Fibroblast of skin of right quadriceps (primary cell): ENCODE results near the gene OTULINL.

Experiments
- DNase-seq: peaks from one replicate; pipeline ENCODE4 v3.0.0-alpha.2; 2013

OTULINL gene

DNA sequence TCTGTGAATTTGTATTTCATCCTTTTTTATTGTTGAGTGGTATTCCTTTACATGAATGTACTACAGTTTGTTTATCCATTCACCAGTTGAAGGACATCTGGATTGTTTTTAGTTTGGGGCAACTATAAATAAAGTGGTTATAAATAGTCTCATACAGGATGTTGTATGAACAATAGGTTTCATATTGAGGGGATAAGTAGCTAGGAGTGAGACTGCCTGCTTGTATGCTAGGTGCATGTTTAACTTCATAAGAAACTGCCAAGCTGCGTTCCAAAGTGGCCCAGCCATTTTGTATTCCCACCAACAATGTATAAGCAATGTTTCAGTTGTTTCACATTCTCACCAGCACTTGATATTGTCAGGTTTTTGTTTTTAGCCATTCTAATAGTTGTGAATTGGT is 21.5 kb downstream of the OTULINL start:
- DNase-seq: no peak

DNA sequence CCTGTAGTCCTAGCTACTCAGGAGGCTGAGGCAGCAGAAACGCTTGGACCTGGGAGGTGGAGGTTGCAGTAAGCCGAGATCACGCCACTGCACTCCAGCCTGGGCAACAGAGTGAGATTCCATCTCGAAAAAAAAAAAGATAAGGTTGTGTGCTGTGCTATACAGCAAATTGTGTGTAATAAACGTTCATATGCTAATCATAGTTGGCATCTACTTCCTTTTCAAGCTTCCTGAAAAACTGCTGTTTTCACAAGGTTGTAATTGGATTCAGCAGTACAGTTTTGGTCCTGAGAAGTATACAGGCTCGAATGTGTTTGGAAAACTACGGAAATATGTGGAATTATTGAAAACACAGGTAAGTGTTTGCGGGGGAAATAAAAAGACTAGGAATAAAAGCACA is 25.5 kb downstream of the OTULINL start:
- no peak for DNase-seq

DNA sequence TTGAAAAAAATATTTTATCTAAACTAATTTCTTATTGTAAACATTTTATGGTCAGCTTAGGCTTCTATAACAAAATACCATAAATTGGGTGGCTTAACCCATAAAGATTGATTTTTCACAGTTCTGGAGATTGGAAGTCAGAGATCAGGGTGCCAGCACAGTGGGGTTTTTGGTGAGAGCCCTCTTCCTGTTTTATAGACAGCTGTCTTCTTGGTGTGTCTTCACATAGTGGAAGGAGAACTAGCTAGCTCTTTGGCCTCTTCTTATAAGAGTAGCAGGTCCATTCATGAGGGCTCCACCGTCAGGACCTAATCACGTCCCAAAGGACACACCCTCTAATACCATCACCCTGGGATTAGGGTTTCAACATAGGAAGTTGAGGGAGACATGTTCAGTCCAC is 26.6 kb downstream of the OTULINL start:
- no peak for DNase-seq

DNA sequence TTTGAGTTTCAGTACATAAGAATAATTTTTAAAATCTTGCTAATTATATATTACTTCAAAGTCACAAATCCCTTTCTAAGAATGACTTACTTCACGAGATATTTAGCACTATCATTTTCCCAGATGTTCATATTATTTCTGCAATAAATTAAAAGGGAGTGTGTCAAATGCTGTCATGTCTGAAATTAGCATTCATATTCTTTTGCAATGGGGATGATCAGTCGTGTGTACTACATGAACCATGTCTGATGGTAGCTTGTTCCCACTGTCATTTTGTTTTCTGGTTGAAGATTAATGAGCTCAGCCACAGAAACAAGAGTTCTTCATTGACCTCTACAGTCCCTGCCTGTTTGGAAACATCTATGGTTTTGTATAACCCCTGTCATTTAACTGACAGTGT is 30.1 kb downstream of the OTULINL start:
- DNase-seq: no peak

DNA sequence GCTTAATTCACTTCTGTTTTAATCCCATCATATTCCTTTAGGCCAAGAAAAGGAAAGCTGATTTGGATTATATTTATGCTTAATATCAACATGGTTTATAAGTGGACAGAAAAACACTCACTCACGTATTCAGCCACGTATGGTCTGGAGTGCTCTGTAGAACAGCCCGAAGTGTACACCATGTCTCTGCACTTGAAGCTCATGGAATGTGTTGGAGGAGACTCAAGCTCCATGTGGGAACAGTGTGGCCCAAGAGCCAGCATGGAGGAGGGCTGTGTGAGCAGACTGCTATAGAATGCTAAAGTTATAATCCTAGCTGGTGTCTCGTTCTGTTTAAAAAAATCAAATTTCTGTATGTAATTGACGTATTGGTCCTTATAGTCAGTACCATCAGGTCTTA is 32.9 kb downstream of the OTULINL start:
- DNase-seq: no peak

DNA sequence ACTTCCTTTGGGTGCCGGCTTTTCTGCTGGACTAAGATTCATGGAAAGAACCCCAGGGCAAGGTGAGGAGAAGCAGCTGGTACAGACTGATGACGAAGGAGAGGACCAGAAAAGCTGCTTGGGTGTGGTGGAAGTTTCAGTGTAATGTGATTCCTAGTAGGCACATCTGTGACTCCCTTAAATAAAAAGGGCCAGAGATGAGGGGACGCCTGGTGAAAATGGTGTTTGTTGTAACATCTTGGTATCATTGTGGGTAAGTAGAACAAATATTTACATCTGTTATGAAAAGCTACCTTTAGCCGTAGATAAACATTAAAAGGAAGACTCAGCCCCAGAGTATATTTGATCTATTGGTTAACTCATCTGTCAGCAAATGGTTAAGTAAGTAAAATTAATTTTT is 33.8 kb downstream of the OTULINL start:
- no peak for DNase-seq

DNA sequence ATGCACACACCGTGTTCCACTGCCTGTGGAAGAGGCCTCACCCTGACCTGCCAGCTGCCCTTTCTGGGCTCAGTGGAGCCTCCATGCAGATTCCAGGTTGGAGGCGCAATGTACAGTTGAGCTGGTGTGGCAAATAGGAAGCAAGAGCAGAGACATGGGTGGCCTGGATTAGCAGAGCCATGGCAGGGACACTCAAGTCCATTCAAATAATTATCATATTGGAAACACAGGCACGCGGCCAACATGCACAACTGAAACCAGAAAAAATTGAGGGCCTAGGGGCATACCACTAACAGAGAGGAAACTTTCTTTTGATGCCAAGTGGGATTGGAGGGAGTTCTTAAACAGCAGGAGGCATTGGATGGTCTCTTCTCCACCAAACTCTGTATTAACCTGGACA is 35.8 kb downstream of the OTULINL start:
- DNase-seq: no peak

DNA sequence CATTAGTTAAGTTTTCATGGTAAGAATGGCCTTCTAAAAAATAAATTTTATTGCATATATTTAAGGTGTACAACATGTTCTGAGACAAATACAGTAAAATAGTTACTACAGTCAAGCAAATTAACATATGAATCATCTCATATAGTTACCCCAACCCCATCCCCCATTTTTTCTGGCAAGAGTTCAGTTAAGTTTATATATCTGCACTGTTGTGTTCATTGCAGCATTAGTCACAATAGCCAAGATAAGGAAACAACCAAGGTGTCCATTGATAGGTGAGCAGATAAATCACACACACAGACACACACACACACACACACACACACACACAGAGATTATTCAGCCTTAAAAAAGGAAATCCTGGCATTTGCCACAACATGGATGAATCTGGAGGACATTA is 45.7 kb downstream of the OTULINL start:
- no peak for DNase-seq

DNA sequence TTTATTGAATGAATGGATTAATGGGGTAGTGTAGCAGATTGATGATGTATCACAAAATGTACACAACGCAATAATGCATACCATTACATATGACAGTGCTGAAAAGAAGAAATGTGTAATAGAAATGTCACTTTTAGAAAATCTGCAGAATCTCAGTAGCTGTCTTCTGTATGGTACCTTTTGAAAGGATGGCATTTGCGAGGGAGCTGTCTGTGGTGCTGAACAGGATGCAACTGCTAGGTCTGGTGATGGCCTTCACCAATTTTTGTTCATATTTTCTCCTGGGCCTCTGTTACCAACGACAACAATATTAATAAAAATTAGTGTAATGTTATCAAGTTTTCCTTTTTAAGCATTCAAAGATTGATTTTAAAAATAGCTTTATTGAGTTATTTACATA is 46.8 kb downstream of the OTULINL start:
- DNase-seq: peak; percentile 59

DNA sequence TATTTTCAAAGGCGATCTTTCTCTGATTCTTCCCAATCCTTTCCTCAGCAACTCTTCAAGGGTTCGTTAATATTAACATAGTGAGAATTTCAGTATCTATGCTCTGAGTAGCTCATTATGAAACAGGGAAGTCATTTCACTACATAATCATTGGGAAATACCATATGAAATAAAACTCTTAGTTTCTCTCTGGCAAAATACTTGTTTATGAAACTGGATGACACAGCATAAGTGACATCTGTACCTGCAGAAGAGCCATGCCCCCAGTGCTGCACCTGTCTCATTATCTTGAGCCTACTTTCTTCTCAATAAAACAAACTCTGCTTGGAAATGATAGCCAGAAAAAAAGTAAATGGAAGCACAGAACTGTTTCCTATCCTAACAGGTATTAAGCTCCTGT is 49.1 kb downstream of the OTULINL start:
- DNase-seq: no peak

DNA sequence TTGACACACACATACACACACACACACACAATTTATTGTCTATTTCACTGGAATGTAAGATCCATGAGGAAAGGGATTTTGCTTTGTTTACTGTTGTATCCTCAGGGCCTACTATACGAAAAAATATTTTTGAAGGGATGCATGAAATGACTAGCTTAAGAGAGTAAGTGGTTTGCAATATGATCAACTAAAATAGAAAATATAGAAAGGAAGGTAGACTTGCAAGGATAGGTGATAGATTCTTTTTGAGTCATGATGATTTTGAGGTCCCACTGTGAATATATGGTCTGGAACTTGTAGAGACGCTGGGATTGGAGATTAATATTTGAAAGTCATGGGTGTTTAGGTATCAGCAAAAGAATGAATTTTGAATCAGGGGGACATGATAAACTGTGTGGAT is 54.1 kb downstream of the OTULINL start:
- DNase-seq: no peak

DNA sequence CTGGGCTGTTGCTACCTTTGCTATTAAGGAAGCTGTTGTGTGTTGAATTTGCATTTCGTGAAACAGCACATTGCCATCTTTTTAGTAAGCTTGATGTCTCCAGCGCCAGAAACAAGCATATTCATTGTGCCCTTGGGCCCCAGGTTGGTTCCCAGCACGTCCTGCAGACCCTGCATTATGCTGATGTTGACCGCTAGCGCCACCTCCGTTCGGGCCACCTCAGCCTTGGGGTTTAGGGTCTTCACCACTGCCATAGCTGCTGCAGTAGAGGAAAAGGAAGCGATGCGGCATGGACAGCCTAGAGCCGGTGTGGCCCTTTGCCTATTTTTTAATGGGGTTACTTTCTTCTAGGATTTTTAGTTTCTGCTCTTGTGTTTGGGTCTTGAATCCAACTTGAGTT is 59.2 kb downstream of the OTULINL start:
- no peak for DNase-seq

DNA sequence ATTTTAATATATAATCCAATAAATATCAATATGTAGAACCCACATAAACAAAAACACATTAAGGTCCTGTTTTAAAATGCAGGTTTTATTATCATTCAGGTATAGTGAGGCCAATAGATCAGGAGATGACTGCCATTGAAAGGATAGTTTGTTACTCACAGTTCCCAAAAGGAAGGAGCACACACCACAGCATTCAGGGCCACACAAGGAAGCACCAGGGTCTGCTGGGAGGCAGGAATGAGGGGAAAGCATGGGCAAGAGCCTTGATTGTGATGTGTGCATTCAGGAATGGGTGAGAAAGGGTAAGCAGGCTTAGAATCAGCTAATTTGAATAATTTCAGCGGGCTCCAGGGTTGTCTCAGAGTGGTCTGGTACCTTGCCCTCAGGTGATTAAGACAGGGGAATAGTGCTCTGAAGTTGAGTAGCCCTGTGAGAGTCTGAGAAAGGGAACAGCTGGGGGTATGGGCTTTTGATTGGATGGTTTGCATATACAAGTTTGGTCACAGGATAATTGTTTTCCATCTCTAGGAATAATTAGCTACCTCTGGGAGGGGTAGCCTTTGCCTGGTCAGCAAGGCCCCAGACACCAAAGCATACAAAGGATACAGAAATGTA is 63.1 kb downstream of the OTULINL start:
- DNase-seq: no peak

DNA sequence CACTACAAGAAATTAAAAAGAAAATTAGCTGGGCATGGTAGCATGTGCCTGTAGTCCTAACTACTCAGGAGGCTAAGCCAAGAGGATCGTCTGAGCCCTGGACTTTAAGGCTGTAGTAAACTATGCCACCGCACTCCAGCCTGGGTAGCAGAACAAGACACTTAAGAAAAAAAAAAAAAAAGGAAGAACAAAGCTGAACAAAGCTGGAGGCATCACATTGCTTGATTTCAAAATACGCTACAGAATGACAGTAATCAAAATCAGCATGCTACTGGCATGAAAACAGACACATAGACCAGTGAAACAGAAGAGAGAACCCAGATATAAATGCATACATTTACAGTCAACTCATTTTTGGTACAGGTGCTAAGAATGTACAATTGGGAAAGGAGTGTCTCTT is 68.5 kb downstream of the OTULINL start:
- no peak for DNase-seq

DNA sequence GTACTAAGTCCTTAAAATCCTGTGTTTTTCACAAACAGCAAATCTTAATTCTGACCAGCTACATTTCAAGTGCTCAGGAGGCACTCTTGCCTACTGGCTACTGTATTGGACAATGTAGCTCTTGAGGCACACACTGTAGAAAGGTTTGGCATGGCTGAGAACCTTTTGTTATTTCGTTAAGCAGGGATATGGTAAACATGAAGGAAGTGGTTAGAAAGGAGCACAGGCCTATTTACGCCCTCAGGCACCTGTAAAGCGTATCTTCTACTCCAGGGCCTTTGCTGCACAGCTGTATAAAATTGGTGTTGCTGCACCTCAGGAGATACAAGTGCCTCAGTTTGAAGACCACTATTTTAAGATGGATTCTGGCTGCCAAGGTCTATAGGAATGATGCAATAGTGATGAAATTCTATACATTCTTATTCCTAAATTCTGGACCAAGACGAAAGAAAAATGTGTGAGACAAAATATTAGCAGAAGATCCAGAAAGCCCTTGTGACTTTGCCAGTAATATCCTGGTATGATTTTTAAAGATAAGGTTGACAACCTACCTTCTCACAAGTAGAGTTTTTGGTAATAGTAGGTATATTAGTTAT is 73.7 kb downstream of the OTULINL start:
- DNase-seq: no peak

DNA sequence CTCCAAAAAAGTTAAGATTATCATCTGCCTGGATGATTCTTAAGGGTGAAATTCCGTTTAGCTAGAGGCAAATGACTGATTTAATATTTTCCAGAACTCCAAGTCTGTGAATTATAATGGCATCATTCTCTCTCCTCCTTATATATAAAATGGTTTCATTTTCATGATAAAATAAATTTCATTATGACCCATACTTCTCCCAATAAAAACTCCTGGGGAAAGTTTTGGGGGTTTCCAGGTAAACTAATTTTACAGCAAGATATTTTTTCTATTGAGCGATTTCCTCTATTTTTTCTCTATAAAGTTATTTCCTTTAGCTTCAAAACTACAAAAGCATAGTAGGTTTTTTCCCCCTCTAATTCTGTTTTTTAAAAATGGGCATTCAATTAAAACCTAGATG is 75.3 kb downstream of the OTULINL start:
- no peak for DNase-seq

DNA sequence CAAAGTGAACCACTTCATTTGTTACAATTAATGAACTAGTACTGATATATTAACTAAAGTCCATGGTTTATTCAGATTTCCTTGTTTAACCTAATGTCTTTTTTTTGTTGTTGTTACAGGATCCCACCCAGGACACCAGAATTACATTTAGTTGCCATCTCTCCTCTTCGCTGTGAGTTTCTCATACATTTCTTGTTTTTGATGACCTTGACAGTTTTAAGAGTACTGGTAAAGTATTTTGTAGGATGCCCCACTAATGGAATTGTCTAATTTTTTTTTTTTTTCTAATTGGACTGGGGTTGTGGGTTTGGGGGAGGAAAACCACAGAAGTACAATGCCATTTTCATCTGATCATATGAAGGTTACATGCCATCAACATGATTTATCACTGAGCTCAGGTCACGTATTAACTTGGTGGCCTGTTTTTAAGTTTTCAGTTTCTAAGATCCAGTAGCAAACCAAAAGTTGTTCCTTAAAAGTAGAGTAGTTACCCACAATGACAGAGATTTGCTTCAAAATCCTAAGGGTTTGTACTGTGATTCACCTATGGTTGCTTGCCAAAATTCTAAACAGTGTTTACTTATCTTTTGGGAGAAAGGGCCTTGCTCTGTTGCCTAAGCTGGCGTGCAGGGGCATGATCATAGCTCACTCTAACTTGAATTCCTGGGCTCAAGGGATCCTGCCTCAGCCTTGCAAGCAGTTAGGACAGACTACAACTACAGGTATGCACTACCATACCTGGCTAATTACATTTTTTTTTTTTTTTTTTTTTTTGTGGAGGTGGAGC is 78.4 kb downstream of the OTULINL start:
- peak; percentile 56 for DNase-seq

DNA sequence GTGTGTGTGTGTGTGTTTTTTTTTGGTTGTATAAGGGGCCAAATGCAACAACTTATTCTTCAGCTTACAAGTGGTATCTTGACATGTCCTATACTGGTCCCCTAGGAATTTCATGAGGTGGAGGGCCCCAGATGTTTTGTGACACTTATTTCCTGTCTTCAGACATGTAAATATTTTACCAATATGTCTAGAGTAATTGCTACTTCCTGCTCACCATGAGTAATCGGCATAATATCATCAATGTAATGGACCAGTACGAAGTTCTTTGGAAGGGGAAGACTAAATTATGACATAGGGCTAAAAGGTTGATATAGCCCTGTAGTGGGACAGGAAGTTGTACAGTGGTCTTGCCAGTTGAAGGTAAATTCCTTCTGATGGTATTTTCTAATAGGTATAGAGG is 79.2 kb downstream of the OTULINL start:
- DNase-seq: no peak
